Testis (tissue), 2 donors: ENCODE results near the gene FBLN2.

Experiments
- CTCF ChIP-seq, 3 experiments: fragments of 450-650 bp in 2 of 3; fragments of 200-600 bp in 1 of 3; sonication (generic) in 1 of 3; IDR thresholded peaks; one replicate each; pipeline ENCODE4 v1.5.1; 2016 to 2019; ENCODE audit warnings: antibody characterized with exemption in 3 of 3, mild to moderate bottlenecking in 2 of 3, moderate library complexity in 1 of 3
- POLR2A ChIP-seq: fragments of 450-650 bp; IDR thresholded peaks from one replicate; pipeline ENCODE4 v1.6.1; 2017; ENCODE audit warnings: antibody characterized with exemption, mild to moderate bottlenecking, moderate library complexity

- TF ChIP-seq POLR2A: no peak
- TF ChIP-seq CTCF (IDR thresholded peaks at IDR 0.05): no peak
These were observed 12.5 kb upstream of the FBLN2 start for GRCh38 chr3:13536432-13536831.
